ENCODE data around the gene ST3GAL2.

- TF ChIP-seq CTCF (IDR thresholded peaks at IDR 0.05; ENCODE audit: low read length): no peak
- no peak for TF ChIP-seq EZH2 (optimal IDR thresholded peaks at IDR 0.05; ENCODE audit: low read depth, low read length)
- no peak for TF ChIP-seq EZH2phosphoT487 (IDR thresholded peaks at IDR 0.05; ENCODE audit: low read length)
Measured at GRCh38 chr16:70417661-70418060, 21.2 kb downstream of the ST3GAL2 start.

Measured in MM.1S (cell line).